Endothelial cell (in vitro differentiated cells): ENCODE results near the gene C1QTNF4. TPM values are rescaled to one million over a fixed set of nuclear protein-coding genes. Genes with fewer than 3 reads are reported as not detected.
A peak's percentile ranks its signal among the peaks of the same experiment; 100 is the strongest.

Source experiments
- DNase-seq: peaks from one replicate; pipeline ENCODE4 v3.0.0; 2021; ENCODE audit warnings: low spot score
- H3K27ac Mint-ChIP-seq: one replicate; pipeline ENCODE4 v1.8.0; 2021; ENCODE audit warnings: mixed read lengths, inconsistent platforms; ENCODE audit not compliant: unreplicated experiment
- H3K27me3 Mint-ChIP-seq: one replicate; pipeline ENCODE4 v1.8.0; 2021; ENCODE audit warnings: mild to moderate bottlenecking, moderate library complexity, mixed read lengths, inconsistent platforms; ENCODE audit not compliant: unreplicated experiment
- H3K36me3 Mint-ChIP-seq: one replicate; pipeline ENCODE4 v1.8.0; 2021; ENCODE audit warnings: mild to moderate bottlenecking, low read depth, mixed read lengths, inconsistent platforms; ENCODE audit not compliant: unreplicated experiment
- H3K4me1 Mint-ChIP-seq: one replicate; pipeline ENCODE4 v1.8.0; 2021; ENCODE audit warnings: mild to moderate bottlenecking, mixed read lengths, inconsistent platforms; ENCODE audit not compliant: unreplicated experiment
- H3K4me3 Mint-ChIP-seq: one replicate; pipeline ENCODE4 v1.8.0; 2021; ENCODE audit warnings: mild to moderate bottlenecking, mixed read lengths, inconsistent platforms; ENCODE audit not compliant: unreplicated experiment
- H3K9me3 Mint-ChIP-seq: one replicate; pipeline ENCODE4 v1.8.0; 2021; ENCODE audit warnings: mixed read lengths, inconsistent platforms; ENCODE audit not compliant: unreplicated experiment
- total RNA-seq: library from RNA; stranded (reverse); fragmentation: NEBNext Ultra II Directional; extraction: Animal tissue kit (Norgen Biotek cat#: 25700); gene quantifications from one replicate; pipeline ENCODE4 v1.2.1, GENCODE V29; 2021; ENCODE audit not compliant: unreplicated experiment
- TF ChIP-seq, protein P1 (sequence below): fragments of 200-600 bp; sonication (generic); IDR thresholded peaks from one replicate; pipeline ENCODE4 v1.5.0; 2021; ENCODE audit warnings: antibody characterized with exemption; ENCODE audit not compliant: unreplicated experiment

The C1QTNF4 gene
- total RNA-seq, 1 donor from 2014 or later: 50.4 TPM

DNA sequence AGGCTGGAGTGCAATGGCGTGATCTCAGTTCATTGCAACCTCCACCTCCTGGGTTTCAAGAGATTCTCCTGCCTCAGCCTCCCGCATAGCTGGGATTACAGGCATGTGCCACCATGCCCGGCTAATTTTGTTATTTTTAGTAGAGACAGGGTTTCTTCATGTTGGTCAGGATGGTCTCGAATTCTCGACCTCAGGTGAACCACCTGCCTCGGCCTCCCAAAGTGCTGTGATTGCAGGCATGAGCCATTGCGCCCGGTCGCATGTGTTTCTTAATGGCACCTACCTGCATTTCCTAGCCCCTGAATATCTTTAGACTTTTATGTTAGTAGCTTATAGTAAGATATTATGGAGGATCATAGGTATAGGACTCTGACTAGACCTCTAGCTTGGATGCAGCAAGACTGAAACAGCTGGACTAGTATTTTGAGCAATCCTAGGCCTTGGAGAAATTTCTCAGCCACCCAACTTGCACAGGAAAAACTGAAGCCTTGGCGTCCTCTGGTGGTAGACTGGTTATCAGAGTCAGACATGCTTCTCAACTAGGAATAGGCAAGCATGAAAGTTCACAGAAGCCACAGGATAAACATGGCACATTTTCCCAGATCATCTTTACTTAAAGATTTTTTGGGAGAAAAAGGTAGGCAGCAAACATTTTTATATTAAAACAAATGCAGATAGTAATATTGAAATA, 22.7 kb upstream of the C1QTNF4 start:
- no peaks in the 10 kb centered on the region for H3K27me3 Mint-ChIP-seq
- H3K4me3 Mint-ChIP-seq: no peak overlapping the region
- DNase-seq: peak; percentile 67
- H3K27ac Mint-ChIP-seq: no peak overlapping the region
- H3K4me1 Mint-ChIP-seq: no peaks in the 10 kb centered on the region
- peaks cover under 1% of the 10 kb centered on the region for H3K36me3 Mint-ChIP-seq
- no peaks in the 10 kb centered on the region for H3K9me3 Mint-ChIP-seq
- TF ChIP-seq, protein P1, sequence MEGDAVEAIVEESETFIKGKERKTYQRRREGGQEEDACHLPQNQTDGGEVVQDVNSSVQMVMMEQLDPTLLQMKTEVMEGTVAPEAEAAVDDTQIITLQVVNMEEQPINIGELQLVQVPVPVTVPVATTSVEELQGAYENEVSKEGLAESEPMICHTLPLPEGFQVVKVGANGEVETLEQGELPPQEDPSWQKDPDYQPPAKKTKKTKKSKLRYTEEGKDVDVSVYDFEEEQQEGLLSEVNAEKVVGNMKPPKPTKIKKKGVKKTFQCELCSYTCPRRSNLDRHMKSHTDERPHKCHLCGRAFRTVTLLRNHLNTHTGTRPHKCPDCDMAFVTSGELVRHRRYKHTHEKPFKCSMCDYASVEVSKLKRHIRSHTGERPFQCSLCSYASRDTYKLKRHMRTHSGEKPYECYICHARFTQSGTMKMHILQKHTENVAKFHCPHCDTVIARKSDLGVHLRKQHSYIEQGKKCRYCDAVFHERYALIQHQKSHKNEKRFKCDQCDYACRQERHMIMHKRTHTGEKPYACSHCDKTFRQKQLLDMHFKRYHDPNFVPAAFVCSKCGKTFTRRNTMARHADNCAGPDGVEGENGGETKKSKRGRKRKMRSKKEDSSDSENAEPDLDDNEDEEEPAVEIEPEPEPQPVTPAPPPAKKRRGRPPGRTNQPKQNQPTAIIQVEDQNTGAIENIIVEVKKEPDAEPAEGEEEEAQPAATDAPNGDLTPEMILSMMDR: peak; percentile 48

- Mint-ChIP-seq H3K9me3 (no peaks in the 10 kb centered on the region), H3K27me3 (no peaks in the 10 kb centered on the region), H3K27ac (no peak overlapping the region), H3K4me3 (no peak overlapping the region), H3K4me1 (peaks cover 6% of the 10 kb centered on the region), H3K36me3 (no peaks in the 10 kb centered on the region)
- TF ChIP-seq, protein P1: no peak
- no peak for DNase-seq
Measured at GRCh38 chr11:47615249-47615648, 21.0 kb upstream of the C1QTNF4 start.

- TF ChIP-seq, protein P1: no peak
- Mint-ChIP-seq H3K9me3 (no peaks in the 10 kb centered on the region), H3K27me3 (peaks cover 2% of the 10 kb centered on the region), H3K4me3 (no peak overlapping the region), H3K36me3 (no peaks in the 10 kb centered on the region), H3K27ac (no peak overlapping the region), H3K4me1 (peaks cover 6% of the 10 kb centered on the region)
- DNase-seq: no peak
Measured at GRCh38 chr11:47611348-47611794, 17.2 kb upstream of the C1QTNF4 start.

- TF ChIP-seq, protein P1: no peak
- no peak for DNase-seq
- Mint-ChIP-seq H3K27ac (no peak overlapping the region), H3K4me3 (no peak overlapping the region), H3K27me3 (peaks cover 2% of the 10 kb centered on the region), H3K4me1 (peaks cover 6% of the 10 kb centered on the region), H3K9me3 (no peaks in the 10 kb centered on the region), H3K36me3 (no peaks in the 10 kb centered on the region)
Measured at GRCh38 chr11:47609675-47610074, 15.5 kb upstream of the C1QTNF4 start.

- peaks cover 2% of the 10 kb centered on the region for H3K27me3 Mint-ChIP-seq
- no peaks in the 10 kb centered on the region for H3K36me3 Mint-ChIP-seq
- no peak overlapping the region for H3K4me3 Mint-ChIP-seq
- no peak overlapping the region for H3K27ac Mint-ChIP-seq
- no peaks in the 10 kb centered on the region for H3K9me3 Mint-ChIP-seq
- H3K4me1 Mint-ChIP-seq: peaks cover 6% of the 10 kb centered on the region
- DNase-seq: no peak
- TF ChIP-seq, protein P1: no peak
Measured at GRCh38 chr11:47607380-47607779, 13.2 kb upstream of the C1QTNF4 start.
